SH-SY5Y (cell line): ENCODE data around the gene FMR1.

Experiments used
- GATA2 ChIP-seq: IDR thresholded peaks from 2 replicates; pipeline ENCODE4 v1.6.1; 2011; ENCODE audit warnings: mild to moderate bottlenecking, low read depth, low read length
- GATA3 ChIP-seq: IDR thresholded peaks from 2 replicates; pipeline ENCODE4 v1.6.1; 2011; ENCODE audit warnings: low read depth, mild to moderate bottlenecking, low read length, moderate library complexity

DNA sequence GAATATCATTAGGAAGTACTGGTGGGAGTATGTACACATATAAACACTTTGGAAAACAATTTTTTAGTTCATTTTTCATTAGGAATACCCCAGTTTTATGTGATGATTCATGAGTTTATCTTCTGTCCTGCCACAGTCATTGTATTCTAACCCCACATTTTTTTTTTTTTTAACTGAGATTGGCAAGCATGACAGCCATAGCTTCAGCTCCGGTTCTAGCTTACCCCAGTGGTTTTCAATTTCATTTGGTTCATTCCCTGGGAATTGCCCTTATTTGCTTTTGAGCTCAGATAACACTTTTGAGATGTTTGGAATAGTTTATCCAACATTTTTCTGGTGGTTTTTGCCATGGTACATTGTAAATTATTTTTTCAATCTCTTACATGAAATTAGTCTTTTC, 21.0 kb upstream of the FMR1 start:
- TF ChIP-seq GATA3 (no peak), GATA2 (no peak)
